NCI-H526 (cell line): ENCODE results near the gene MOB3A.
"Not testable (repeated sequence)": the region's sequence is repeated elsewhere in the genome, so short reads cannot be mapped to it uniquely, and the experiment has no call there.

Source experiments
- DNase-seq, 2 experiments: peaks; one replicate each; lab custom pipeline; 2025; lab: John Stamatoyannopoulos, UW

The MOB3A gene

DNA sequence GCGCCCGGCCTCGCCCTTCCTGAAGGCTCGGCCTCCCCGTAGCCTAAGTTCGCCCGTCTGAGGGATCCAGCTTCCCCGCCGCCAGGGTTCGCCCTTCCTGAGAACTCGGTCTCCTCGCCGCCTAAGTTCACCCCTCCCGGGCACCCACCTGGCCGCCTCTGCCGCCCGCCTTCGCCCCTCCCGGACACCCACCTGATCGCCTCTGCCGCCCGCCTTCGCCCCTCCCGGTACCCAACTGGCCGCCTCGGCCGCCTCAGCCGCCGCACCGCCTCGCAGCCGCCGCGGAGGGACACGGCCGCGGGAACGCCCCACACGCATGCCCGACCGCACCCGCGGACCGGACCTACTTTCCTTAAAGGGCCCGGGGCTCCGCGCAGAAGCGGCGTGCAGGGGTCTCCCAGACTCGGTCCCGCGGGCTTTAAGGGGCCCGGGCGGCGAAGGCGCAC lies at the start of gene MOB3A:
TSS of gene MOB3A (minus strand) at position 293 of the 446 bp plus-strand sequence. CDS start 17,766 bp downstream, outside the sequence.
- peak; percentile 86 to 96 for DNase-seq

DNA sequence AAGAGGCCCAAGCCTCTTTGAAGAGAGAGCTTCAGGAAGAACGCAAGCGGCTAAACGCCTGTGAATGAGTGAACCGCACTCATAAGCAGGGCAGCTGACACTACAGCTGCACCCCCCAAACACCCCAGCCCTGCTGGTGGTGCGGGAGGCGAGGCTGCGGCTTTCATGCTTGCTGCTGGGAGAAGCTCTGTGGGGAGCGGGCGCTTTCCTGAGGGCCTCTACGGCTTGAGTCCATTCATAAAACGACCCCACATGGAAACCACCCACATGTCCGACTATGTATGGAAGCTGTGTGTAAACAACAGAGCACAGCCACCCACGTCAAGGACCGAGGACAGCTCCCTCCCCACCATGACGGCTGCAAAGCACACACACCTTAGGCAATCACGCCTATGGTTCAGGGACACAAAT lies 49.7 kb upstream of the MOB3A start:
- DNase-seq, result no peak

DNA sequence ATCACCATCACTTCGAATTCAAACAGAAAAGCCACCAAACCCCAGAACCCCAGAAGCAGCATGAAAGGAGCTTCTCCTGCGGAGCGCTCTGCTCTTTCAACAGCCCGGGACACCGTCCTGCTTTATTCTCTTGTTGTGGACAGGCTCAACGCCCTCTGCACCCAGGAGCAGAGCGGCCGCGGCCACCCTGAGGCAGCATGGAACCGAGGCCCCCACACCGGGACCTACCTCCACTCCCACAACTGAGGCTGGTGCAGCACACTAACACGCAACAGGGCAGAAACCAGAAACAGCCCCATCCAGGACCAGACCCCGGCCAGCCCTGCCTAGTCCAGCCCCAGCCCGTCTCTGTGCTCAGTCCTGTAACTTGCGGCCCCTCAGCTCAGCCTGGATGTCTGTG lies 48.1 kb upstream of the MOB3A start:
- DNase-seq, result no peak

DNA sequence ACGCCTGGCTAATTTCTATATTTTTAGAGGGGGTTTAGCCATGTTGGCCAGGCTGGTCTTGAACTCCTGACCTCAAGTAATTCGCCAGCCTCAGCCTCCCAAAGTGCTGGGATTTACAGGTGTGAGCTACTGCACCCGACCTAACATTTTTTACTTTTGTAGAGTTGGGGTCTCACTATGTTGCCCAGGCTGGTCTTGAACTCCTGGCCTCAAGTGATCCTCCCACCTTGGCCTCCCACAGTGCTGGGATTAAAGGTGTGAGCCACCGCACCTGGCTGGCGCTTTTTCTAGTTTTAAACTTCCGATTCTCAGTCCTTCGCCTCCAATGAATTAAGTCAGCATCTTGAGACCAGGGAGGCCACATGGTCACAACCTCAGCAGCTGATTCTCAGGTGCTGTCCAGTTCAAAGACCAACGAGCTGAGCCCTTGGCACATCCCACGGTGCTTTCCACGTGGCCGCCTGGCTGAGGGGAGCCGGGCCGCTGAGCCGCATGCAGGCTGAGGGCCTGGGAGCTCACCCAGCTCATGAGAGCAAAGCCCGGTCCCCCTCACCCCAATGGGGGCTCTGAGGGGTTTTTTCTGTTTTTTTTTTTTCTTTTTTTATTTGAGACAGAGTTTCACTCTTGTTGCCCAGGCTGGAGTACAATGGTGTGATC lies 46.2 kb upstream of the MOB3A start:
- no peak for DNase-seq

DNA sequence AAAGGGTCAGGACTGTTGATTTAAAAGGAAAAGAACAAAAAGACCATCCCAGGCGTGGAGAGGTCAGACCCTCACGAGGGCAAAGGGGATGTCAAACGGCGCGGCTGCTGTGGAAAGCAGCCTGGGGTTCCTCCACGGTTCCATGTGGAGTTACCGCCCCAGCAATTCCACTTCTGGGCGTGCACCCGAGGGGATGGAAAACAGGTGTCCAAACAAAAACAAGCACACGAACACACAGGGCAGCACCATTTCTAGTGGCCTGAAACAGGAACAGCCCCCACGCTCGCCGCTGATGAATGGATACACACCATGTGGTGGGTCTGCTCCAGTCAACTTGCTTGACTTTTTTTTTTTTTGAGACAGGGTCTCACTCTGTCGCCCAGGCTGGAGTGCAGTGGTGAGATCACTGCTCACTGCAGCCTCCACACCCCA lies 44.0 kb upstream of the MOB3A start:
- no peak for DNase-seq

DNA sequence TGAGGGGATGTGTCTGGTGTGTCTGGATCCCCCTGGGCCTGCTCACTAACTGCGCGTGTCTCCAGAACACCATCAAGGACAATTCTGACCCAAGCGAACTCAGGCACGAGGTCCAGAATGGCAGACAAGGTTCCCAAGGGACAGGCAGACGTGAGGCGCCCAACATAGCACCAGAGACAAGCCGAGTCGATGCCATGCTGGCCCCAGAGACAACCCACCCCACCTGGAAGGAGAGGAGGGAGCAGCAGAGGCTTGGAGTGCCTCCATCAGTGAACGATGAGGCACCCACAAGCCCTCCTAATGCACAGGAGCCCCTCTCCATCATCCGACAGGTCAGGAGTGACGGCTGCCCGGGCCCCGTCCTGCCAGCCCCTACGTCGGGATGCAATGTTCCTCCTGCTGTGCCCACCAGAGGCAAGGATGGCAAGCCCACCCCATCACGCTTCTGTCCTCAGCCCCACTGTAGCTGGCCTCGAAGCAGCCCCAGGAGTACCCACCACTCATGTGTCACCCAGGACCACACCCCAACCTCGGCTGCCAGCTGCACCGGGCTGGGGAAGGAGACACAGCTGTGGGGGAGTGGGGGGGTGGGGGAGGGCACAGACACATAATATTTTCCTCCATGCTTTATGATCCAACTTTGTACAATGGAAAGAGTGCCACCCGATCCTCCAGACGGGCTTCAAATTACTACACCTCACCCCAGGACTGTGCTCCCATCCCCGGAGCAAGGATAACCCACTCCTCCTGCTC lies 43.4 kb upstream of the MOB3A start:
- DNase-seq, result no peak

DNA sequence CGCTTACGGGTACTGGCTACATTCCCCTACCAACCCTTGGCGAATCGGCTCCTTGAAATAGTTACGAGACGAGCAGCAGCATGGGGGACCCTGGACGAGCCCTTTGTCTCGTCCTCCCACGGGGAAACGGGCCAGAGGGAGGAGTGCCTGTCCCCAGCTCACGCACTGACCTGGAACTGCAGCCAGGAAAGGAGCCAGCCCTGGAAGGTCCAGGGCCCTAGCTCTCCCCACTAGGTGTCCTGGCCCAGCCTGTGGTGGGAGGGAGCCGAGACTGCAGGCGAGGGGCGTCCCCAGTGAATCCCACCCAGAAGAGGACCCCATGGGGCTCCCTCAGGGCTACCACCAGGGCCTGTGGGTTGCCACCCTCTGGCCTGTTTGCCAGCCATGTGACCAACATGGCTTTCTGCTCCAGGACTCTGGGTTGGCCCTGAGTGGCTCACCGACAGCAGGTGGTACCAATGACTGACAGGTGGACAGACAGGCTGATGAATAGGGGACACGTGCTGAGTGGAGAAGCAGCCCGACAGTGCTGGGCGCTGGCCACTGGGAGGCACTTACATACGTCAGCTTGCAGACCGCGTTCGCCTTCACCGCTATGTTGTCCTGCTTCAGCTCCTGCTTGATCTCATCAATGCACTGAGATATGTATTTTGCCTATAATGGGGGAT lies 42.1 kb upstream of the MOB3A start:
- DNase-seq, result no peak

DNA sequence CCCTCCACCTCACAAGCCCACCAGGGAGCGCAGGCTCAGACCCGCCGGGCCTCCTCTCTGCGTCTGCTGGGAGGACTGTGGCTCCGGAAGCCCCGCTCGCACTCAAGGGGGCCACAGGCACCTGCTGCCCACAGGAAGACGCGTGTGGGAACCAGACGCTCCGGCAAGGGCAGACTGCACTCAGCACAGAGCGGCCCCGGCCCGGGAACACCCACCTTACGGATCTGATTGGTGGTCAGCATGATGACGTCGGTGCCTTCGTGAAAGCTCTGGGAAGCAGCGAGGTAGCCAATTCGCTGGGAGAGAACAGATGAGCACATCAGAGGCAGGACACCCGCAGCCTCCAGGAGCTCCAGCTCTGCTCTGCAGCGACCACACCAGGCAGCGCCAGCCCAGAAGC lies 40.7 kb upstream of the MOB3A start:
- no peak for DNase-seq

DNA sequence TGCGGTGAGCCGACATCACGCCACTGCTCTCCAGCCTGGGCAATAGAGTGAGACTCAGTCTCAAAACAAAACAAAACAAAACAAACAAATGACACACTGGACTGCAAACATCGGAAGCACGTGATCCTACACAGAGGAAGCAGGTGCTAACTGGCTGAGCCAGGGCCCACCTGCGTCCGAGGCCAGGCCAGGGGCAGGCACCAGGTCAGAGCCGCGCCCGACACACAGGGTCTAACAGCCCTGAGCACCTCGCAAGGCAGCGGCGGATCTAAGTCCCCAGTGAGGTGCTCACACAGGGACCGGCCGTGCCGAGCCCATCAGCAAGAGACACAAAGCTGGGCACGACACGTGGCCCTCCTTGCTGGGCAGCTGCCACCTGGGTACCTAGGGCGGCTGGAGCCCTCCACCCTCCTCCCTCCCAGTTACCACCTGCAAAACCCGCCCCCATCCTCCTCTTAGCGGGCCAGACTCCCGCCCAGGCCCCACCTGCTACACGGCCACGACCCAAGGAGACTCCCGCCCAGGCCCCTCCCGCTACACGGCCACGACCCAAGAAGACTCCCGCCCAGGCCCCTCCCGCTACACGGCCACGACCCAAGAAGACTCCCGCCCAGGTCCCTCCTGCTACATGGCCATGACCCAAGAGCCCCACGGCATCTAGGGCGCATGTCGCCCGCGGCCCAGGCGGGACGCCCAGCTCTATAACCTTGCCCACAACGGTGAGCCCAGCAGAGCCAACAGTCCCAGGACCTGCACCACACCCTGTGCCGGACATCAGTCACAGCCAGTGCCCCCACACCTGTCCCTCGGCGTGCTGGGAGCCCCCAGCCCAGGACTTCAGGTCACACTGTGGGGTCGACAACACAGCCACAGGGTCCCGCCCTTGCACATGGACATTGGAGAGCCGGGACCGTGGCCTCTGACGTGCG lies 39.6 kb upstream of the MOB3A start:
- no peak for DNase-seq

DNA sequence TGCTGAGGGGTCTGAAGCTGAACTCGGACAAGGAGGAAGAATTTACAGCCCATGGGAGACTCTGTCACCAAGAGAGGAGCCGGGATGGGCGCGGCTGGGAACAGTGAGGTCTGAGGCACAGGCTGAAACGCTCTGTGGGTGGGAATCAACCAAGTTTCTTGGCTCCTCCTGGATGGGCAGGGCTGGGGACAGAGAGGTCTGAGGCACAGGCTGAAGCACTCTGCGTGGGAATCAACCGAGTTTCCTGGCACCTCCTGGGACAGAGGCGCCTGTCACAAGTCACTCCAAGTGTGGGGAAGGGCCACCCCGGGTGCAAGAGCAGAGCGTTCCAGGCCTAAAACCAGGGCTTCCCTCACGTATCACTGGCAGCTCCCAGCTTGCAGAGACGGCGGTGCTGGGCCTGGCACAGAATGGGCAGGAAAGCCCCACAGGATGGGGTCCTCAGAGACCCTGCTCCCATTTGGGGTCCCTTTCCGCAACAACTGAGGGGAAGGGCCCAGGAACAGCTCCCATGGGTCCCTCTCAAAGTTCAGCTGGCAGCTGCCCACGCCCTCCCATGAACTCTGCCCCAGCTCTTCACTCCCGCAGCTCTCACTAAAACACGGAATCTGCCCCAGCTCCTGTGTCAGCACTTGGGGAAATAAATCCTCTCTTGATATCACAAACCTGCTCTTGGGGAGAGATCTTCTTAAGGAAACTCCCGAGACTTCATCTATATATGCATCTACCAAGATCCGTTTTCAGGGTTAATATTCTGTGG lies 36.8 kb upstream of the MOB3A start:
- no peak for DNase-seq

DNA sequence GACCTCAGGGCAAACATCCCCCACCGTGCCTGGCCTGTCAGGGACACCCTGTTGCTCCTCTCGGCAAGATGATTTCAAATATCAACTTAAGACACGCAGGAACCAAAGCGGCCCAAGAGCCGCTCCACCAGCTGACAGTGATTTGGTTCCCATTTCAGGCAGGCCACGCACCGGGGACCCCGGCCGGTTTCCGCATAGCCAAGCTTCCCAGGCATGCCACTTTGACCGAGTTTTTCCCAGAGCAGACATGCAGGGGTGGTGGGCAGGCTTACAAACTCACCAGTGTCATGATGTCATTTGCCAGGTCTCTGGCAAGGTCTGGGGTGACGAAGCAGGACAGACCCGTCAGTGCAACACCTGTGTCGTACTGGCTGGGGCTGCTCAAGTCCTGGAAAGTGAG lies 36.1 kb upstream of the MOB3A start:
- DNase-seq, result no peak

DNA sequence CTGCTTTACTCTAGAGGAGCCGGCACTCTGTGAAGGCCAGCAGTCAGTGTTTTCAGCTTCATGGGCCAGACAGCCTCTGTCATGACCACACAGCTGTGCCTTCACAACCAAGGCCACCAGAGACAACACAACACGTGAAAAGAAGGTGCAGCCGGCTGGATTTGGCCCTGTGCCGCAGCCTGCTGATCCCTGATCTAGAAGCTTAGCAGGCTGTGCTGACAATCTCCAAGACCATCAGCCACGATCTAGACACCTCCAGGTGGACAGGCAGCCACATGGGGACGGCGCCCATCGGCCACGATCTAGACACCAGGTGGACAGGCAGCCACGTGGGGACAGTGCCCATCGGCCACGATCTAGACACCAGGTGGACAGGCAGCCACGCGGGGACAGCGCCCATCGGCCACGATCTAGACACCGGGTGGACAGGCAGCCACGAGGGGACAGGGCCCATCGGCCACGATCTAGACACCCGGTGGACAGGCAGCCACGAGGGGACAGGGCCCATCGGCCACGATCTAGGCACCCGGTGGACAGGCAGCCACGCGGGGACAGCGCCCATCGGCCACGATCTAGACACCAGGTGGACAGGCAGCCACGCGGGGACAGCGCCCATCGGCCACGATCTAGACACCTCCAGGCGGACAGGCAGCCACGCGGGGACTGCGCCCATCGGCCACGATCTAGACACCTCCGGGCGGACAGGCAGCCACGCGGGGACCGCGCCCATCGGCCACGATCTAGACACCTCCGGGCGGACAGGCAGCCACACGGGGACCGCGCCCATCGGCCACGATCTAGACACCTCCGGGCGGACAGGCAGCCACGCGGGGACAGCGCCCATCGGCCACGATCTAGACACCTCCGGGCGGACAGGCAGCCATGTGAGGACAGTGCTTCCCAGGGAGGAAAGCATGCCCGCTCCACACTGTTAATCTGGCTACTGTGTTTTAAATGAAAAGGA lies 35.2 kb upstream of the MOB3A start:
- DNase-seq, result not testable (repeated sequence)

DNA sequence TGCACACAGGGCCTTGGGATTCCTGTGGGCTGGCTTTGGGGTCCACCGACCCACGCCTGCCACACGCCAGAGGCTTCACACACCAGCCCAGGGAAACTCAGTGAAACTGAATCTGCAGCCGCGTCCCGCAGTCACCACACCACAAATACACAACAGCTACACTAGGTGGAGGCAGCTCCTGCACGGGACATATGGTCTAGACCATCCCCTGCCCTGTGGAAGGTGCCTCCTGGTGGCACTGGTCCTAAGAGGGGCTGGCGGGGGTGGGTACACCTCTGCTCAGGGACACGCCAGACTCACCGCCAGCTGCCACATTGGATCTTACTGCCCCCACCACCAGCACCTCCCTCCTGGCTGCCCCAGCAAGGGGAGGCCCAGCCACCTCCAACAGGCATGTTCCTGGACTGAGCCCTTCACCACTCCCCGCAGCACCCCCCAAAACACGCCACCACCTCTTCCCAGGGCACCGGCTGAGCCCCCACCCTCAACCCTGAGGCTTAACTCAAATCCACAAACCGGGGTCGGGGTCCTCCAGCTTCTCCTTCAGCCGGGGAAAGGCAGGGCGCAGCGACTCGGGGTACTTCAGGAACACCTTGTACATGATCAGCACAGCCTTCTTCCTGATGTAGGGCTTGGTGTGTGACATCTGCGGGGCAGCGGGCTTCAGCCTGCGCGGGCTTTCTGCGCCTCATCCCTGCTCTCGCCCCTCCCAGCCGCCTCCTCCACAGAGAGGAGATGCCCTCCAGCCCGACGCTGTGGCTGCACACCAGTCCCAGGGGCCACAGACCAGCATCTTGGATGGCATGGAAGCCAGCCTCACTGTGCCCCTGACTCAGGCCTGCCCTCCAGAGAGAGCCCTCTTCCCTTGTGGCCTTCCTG lies 34.0 kb upstream of the MOB3A start:
- no peak for DNase-seq

DNA sequence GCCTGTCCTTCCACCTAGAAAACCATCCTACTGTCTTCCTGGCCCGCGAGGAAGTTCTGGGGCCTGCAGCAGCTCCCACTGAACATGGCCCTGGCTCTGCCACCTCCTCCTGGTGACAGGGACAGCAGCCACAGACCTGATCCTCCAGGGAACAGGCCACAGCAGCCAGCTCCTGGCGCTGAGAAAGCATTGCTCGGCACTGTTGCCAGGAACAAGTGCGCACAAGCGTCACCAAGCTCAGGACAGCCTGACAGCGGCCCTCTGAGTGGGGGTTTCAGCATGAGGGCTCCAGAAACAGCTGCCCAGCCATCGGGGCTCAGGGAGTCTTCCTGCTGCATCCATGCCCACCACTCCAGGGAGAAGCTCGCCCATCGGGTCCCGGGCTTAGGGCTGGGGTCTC lies 33.4 kb upstream of the MOB3A start:
- no peak for DNase-seq

DNA sequence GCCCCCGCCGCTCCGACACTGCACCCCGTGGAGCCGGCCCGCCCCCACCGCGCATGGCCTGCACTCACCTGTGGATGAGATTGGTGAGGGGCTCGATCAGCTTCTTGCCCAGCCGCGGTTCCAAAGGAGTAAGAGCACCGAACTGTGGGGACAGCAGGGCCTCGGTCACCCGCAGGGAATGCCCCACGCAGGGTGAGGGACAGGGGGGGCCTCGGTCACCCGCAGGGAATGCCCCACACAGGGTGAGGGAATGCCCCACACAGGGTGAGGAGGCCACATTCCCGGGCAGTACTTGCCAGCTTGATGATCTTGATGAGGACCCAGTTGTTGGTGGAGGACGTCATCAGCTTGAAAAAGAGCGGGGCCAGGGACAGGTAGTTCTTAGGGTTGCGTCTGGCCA lies 32.9 kb upstream of the MOB3A start:
- no peak for DNase-seq

DNA sequence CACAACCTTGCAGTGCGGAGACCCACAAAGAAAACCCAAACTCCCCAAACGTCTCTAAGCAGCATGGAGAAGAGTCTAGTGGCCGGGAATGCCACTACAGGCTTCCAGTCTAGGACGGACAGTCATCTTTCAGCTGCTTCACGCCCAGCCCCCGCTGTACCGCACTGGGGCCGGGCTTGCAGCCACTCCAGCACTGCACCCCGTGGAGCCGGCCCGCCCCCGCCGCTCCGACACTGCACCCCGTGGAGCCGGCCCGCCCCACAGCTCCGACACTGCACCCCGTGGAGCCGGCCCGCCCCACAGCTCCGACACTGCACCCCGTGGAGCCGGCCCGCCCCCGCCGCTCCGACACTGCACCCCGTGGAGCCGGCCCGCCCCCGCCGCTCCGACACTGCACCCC lies 32.1 kb upstream of the MOB3A start:
- DNase-seq, result not testable (repeated sequence)

DNA sequence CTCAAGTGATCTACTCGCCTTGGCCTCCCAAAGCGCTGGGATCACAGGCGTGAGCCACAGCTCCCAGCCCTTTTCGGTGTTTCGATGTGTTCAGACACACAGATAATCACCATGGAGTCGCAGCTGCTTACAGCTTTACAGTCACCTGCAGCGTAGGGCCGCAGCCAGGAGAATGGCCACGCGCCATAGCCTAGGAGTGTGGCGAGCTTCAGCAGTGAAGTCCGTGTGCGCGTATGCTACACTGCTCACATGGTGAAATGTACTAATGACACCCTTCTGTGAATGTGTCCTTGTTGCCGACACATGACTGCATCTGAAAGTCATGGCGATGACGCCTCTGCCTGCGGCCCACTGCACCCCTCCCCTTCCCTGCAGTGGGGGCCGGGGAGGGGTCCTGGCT lies 31.6 kb upstream of the MOB3A start:
- DNase-seq, result no peak

DNA sequence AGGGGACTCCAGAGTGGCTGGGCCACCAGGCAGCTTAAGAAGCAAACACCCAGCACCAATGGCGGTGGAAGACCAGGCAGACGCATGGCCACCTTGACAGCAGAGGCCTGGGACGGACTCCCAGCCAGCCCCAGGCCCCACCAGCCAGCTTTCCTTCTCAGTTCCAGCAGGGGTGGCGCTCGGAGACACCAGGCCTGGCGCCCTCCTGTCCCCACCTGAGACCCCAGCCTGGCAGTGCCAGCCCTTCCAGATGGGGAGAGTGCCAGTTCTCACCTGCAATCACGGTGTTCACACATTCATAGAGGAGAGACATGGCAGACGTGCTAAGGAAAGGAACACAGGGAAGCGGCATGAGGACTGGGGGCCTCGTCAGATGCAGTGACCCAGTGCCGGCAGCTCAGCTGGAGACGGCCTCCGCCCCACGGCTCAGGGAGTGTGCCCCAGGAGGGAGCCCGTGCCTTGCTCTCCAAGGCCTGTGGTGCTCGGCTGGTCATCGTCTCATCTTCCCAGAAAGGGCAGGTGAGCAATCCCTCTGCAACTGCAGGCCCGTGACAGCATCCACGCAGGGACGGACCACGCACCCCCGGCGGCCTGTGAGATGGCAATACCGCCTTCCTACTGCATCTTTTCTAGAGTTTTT lies 30.9 kb upstream of the MOB3A start:
- DNase-seq, result no peak
